Panc1 (cell line): ENCODE measurements around the gene PCSK2. TPM values are rescaled to one million over a fixed set of nuclear protein-coding genes. Genes with fewer than 3 reads are reported as not detected.

ENCODE experiments used
- ATAC-seq: fragments of 200-7000 bp; cut with Tn5 transposase; 2 replicates; pipeline ENCODE4 v1.9.1; 2020; ENCODE audit warnings: mild to moderate bottlenecking, moderate library complexity
- BruUV-seq: library from RNA; stranded (reverse); fragments of 400-500 nt; replicated peaks from 2 replicates; lab custom pipeline; 2021; lab: Mats Ljungman, UMichigan
- CTCF ChIA-PET: fragments of 300-600 bp; sonication (Branson Sonifier 250); formaldehyde crosslinking; loops from one replicate; lab custom pipeline; 2022; ENCODE audit warnings: antibody characterized with exemption; lab: Charles Lee
- POLR2A ChIA-PET: fragments of 300-600 bp; sonication (Branson Sonifier 250); formaldehyde crosslinking; loops from one replicate; lab custom pipeline; 2022; ENCODE audit warnings: antibody characterized with exemption; lab: Charles Lee
- DNase-seq: peaks from one replicate; pipeline ENCODE4 v3.0.0-alpha.2; 2010; ENCODE audit warnings: low read depth, low spot score
- H3K27ac ChIP-seq: 2 replicates; pipeline ENCODE4 v1.5.1; 2011; ENCODE audit warnings: mild to moderate bottlenecking, low read length, inconsistent platforms
- H3K27me3 ChIP-seq: fragments of 200-500 bp; sonication (Bioruptor generic); 2 replicates; pipeline ENCODE4 v1.6.0; 2014; ENCODE audit warnings: low read length, inconsistent platforms; ENCODE audit not compliant: control insufficient read depth, insufficient read depth
- H3K36me3 ChIP-seq: fragments of 200-500 bp; sonication (Bioruptor generic); 2 replicates; pipeline ENCODE4 v1.5.1; 2014; ENCODE audit warnings: inconsistent platforms, mild to moderate bottlenecking, low read length, moderate library complexity; ENCODE audit not compliant: control insufficient read depth, insufficient read depth
- H3K4me1 ChIP-seq: 2 replicates; pipeline ENCODE4 v1.5.1; 2011; ENCODE audit warnings: inconsistent platforms, mild to moderate bottlenecking, low read length, moderate library complexity; ENCODE audit not compliant: control insufficient read depth, insufficient read depth
- H3K4me3 ChIP-seq, 2 experiments: 2 replicates each; pipeline ENCODE4 v1.5.1; 2011 to 2012; ENCODE audit warnings: low read depth in 2 of 2, low read length in 2 of 2, mild to moderate bottlenecking in 2 of 2, inconsistent platforms in 1 of 2, moderate library complexity in 1 of 2
- H3K9me3 ChIP-seq: fragments of 200-500 bp; sonication (Bioruptor generic); 2 replicates; pipeline ENCODE4 v1.5.1; 2014; ENCODE audit warnings: low read depth, mild to moderate bottlenecking, inconsistent platforms, low read length, moderate library complexity; ENCODE audit not compliant: control insufficient read depth, insufficient read depth
- CTCF ChIP-seq: fragments of 450-650 bp; IDR thresholded peaks from 2 replicates; pipeline ENCODE4 v1.5.1; 2017; ENCODE audit warnings: mild to moderate bottlenecking
- POLR2AphosphoS5 ChIP-seq: IDR thresholded peaks from 2 replicates; pipeline ENCODE4 v1.6.1; 2012; ENCODE audit warnings: mild to moderate bottlenecking, low read depth, low read length, moderate library complexity
- SIN3A ChIP-seq: IDR thresholded peaks from 2 replicates; pipeline ENCODE4 v1.6.1; 2012; ENCODE audit warnings: low read depth, mild to moderate bottlenecking, low read length, moderate library complexity, borderline replicate concordance; ENCODE audit not compliant: insufficient read depth
- TCF7L2 ChIP-seq: IDR thresholded peaks from 2 replicates; pipeline ENCODE4 v1.6.1; 2011; ENCODE audit warnings: mild to moderate bottlenecking, low read depth, low read length, inconsistent platforms
- in situ Hi-C: cut with HindIII; loops from 2 replicates; pipeline ENCODE4 v1.10.0; 2016; ENCODE audit warnings: low sequenced_read_pairs, low pct_unique_long_range_greater_than_20kb
- intact Hi-C: fragments of 100-400 bp; cut with micrococcal nuclease; formaldehyde crosslinking; loops from one replicate; pipeline ENCODE4 v1.10.0; 2022; ENCODE audit not compliant: unreplicated experiment
- total RNA-seq: library from RNA; stranded (reverse); gene quantifications from one replicate; pipeline ENCODE4 v1.2.1, GENCODE V29; 2021; ENCODE audit not compliant: unreplicated experiment
- TF ChIP-seq, protein P1 (sequence below), 2 experiments: IDR thresholded peaks; 2 replicates each; pipeline ENCODE4 v1.6.1; 2011 to 2012; ENCODE audit warnings: low read depth in 2 of 2, control low read depth in 1 of 2, low read length in 1 of 2, mild to moderate bottlenecking in 1 of 2, moderate library complexity in 1 of 2; ENCODE audit not compliant: insufficient read depth in 1 of 2

Gene PCSK2
- total RNA-seq, 1 experiment from 2014 or later, result not detected

DNA sequence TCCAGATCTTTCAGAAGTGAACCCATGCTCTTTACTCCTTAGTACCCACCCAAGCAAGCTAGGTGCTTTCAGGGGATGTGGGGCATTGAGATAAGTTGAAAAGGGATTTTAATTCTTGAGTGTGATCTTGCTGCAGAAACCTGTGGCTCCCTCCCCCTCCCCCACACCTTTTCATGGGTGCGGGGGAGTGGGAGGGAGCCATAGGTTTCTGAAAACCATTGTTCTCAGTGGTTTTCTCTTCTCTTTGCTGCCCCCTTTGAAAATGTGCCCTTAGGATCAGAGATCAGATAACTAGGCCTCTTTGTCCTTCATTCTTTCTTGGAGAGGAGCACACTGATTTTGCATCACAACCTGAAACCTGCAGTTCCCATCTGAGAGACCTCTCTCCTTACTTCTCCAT lies 2.4 kb downstream of the PCSK2 start:
- ATAC-seq (no peak), DNase-seq (no peak)
- Histone ChIP-seq H3K4me3 (no peak overlapping the region), H3K4me1 (0 out of 2 replicates have a peak, but pooled peaks cover 2% of the 10 kb centered on the region), H3K27ac (no peak overlapping the region), H3K36me3 (no peaks in the 10 kb centered on the region), H3K9me3 (no peaks in the 10 kb centered on the region), H3K27me3 (peaks cover 10% of the 10 kb centered on the region)
- ChIA-PET POLR2A (no interaction called here), CTCF (no interaction called here)
- intact Hi-C loops, result no loop called here
- BruUV-seq, result no TSS peak
- in situ Hi-C loops, result no loop called here
- TF ChIP-seq CTCF, result no peak
- TF ChIP-seq SIN3A, result no peak
- no peak for TF ChIP-seq TCF7L2
- TF ChIP-seq, protein P1, sequence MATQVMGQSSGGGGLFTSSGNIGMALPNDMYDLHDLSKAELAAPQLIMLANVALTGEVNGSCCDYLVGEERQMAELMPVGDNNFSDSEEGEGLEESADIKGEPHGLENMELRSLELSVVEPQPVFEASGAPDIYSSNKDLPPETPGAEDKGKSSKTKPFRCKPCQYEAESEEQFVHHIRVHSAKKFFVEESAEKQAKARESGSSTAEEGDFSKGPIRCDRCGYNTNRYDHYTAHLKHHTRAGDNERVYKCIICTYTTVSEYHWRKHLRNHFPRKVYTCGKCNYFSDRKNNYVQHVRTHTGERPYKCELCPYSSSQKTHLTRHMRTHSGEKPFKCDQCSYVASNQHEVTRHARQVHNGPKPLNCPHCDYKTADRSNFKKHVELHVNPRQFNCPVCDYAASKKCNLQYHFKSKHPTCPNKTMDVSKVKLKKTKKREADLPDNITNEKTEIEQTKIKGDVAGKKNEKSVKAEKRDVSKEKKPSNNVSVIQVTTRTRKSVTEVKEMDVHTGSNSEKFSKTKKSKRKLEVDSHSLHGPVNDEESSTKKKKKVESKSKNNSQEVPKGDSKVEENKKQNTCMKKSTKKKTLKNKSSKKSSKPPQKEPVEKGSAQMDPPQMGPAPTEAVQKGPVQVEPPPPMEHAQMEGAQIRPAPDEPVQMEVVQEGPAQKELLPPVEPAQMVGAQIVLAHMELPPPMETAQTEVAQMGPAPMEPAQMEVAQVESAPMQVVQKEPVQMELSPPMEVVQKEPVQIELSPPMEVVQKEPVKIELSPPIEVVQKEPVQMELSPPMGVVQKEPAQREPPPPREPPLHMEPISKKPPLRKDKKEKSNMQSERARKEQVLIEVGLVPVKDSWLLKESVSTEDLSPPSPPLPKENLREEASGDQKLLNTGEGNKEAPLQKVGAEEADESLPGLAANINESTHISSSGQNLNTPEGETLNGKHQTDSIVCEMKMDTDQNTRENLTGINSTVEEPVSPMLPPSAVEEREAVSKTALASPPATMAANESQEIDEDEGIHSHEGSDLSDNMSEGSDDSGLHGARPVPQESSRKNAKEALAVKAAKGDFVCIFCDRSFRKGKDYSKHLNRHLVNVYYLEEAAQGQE (IDR thresholded peaks at IDR 0.05; ENCODE audit: insufficient read depth in 1 of 2, low read depth in 2 of 2, low read length in 1 of 2), result no peak
- TF ChIP-seq POLR2AphosphoS5, result no peak

DNA sequence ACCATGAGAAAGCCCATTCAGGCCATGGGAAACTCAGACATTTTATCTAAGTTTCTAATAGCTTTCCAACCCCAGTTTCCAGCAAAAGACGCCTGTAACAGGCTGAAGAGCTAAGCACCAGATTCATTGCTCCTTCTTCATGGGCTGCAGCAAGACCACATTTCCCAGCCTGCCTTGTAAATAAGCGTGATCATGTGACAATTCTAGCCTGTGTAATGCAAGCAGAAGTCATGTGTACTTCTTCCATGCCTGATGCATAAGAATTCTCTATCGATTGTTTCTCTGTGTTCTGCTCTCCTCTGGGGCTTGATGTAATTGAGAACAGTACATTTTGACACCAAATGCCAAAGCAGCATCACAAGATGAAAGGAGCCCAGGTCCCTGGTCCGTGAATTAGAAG lies 6.8 kb downstream of the PCSK2 start:
- no peaks in the 10 kb centered on the region; the same call in 1 of the 2 replicates for H3K27me3 ChIP-seq
- intact Hi-C loops, result no loop called here

More for the DNA sequence above, 6.8 kb downstream of the PCSK2 start:
- TF ChIP-seq POLR2AphosphoS5 (no peak), TCF7L2 (no peak), CTCF (no peak), SIN3A (no peak)
- TF ChIP-seq, protein P1 (IDR thresholded peaks at IDR 0.05; ENCODE audit: insufficient read depth in 1 of 2, low read depth in 2 of 2, low read length in 1 of 2), result no peak
- ChIA-PET POLR2A (no interaction called here), CTCF (no interaction called here)
- ATAC-seq (no peak), DNase-seq (no peak)
- H3K4me1 ChIP-seq, result no peaks in the 10 kb centered on the region
- no peak overlapping the region for H3K27ac ChIP-seq
- H3K9me3 ChIP-seq, result no peaks in the 10 kb centered on the region
- in situ Hi-C loops, result no loop called here
- no peaks in the 10 kb centered on the region for H3K36me3 ChIP-seq
- no peak overlapping the region for H3K4me3 ChIP-seq
- no TSS peak for BruUV-seq
